GM18511 (cell line): ENCODE data around the gene SLC7A4.
"Not testable (repeated sequence)": the region's sequence is repeated elsewhere in the genome, so short reads cannot be mapped to it uniquely, and the experiment has no call there.

Experiments
- ATAC-seq: cut with Tn5 transposase; IDR thresholded peaks from one replicate; pipeline ENCODE4 v1.9.1; 2021; ENCODE audit warnings: mild to moderate bottlenecking, moderate library complexity; ENCODE audit not compliant: unreplicated experiment

The SLC7A4 gene

DNA sequence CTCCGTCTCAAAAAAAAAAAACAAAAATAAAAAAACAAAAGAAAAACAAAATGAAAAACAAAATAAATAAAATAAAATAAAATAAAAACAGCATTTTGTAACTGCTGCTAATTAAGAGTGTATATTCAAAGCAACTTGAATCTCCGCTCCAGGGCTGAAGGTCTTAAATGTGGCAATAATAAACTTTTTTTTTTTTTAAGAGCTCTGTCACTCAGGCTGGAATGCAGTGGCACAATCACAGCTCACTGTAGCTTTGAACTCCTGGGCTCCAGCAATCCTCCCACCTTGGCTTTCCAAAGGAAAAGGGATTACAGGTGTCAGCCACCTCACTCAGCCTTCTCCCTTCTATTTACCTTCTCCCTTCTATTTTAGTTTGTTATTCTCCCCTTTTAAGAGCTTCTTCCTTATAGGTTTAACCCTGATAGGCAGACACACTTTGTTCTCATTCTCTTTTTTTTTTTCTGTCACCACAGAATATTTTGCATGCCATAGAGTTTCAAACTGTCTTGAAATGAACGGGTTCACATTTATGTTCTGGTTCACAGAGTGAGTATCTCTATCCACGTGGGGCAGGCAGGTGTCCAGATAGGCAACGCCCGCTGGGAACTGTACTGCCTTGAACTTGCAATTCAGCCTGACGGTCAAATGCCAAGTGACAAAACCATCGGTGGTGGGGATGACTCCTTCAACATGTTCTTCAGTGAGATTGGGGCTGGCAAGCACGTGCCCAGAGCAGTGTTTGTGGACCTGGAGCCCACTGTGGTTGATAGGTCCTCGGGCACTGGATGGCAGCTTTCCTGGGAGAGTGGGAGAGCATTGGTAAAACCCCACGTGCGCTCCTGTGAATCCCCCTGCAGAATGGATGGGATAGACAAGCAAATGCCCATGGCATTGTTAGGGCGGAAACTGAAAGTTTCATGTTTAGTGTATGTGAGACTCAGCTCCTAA lies 32.8 kb upstream of the SLC7A4 start:
- no peak for ATAC-seq

DNA sequence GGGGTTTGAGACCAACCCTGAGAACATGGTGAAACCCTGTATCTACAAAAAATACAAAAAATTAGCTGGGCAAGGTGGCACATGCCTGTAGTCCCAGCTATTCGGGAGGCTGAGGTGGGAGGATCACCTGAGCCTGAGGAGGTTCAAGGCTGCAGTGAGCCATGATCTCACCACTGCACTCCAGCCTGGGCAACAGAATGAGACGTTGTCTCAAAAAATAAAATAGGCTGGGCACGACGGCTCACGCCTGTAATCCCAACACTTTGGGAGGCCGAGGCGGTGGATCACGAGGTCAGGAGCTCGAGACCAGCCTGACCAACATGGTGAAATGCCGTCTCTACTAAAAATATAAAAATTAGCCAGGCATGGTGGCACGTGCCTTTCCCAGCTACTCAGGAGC lies 32.1 kb upstream of the SLC7A4 start:
- ATAC-seq = not testable (repeated sequence)

DNA sequence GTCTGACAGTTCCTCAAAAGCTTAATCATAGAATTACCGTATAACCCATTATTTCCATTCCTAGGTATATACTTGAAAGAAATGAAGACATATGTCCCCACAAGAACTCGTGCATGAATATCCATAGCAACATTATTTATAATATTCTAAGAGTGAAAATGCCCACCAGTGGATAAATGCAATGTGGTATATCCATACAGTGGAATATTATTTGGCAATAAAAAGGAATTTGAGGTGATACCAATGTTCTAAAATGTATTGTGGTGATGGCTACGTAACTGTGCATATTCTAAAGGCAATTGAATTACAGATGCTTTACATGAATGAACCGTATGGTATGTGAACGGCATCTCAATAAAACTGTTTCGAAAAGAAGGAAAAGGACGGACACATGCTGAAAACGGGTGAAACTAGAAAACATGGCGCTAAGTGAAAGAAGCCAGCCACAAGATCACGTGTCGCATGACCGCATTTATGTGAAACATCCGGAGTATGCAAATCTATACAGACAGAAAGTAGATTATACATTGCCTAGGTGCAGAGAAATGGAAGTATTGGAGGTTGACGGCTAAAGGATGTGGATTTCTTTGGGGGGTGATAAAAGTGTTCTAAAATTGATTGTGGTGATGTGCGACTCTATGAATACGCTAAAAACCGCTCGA lies 29.4 kb upstream of the SLC7A4 start:
- not testable (repeated sequence) for ATAC-seq

DNA sequence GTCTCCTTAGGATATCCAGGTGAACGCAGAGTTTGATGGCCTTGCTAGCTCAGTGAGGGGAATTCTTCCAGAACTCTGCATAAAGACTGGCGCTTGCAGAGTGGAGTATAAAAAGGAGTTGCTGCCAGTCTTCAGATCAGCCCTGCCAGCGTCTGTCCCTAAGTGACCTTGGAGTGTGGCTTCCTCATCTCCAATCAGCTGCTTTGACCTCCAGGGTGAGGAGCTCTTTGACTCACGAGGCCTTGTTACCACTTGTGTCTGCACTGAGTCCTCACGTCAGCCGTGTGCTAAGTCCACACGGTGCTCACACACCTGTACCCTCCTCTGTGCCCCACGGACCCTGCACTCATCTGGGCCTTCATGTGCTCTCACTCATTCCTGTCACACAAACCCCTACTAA lies 28.0 kb upstream of the SLC7A4 start:
- ATAC-seq = not testable (repeated sequence)

DNA sequence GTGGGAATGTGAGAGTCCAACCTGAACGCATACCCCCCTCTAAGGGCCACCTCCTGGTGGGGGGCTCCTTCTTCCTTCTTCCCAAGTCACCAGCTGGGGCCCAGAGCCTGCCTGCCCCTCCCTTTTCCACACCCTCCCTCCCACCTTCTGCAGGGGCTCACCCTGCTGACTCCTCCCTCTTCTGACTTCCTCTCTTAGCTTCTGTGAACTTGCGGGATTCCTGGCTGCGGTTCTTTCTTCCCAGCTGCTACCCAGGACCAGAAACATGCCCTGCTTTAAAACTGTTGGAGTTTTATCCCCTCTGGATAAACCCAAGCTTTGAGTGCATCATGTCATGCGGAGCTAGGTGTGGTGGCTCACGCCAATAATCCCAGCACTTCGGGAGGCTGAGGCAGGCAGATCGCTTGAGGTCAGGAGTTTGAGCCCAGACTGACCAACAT lies 23.5 kb upstream of the SLC7A4 start:
- ATAC-seq = no peak

DNA sequence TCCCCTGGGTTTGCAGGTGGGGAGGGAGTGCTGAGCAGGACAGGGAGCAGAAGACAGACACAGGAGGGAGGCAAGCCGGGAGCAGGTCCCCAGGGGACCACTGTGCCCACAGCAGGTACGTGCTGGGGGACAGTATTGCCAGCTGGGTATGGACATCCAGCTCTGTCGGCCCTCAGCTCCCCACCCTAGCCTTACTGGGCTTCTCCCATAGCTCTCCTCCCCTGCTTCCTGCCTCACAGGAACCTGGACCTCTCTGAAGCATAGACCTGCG lies 23.1 kb upstream of the SLC7A4 start:
- no peak for ATAC-seq

DNA sequence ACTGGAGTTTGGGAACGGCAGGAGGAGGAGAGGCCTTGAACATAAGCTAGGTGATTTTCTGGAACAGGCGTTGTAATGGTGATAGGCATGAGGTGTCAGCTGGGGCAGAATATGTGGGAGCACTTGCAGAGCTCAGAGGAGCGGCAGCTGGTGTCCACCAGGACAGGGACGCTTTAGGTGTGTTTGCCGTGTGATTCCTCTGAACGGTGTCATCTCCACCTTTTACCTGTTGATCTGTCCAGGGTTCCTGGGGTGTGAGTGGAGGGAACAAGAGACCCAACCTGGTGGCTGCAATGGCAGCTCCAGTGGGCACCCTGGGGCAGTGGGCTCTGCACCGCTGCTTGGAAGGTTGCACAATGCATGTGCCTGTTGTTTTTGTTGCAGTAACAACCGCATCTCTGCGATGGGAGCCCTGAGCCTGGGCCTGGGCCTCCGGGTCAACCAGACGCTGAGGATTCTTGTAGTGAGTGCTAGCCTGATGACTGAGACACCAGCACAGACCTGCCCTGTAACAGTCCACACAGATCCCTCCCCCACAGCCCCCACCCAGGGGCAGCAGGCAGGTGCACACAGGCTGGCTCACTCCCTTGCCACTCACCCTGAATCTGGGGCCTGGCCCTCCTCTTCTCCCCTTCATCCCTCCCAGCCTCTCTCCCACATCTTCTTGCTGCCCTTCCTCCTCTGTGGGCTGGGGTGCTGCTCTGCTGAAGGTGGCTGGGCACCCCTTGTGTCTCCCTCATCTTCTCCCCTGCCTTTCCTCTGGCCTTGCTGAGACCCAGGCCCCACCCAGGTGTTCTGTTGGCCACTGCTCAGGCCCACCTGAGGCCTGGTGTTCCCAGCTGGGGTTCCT lies 22.6 kb upstream of the SLC7A4 start:
- ATAC-seq = no peak

DNA sequence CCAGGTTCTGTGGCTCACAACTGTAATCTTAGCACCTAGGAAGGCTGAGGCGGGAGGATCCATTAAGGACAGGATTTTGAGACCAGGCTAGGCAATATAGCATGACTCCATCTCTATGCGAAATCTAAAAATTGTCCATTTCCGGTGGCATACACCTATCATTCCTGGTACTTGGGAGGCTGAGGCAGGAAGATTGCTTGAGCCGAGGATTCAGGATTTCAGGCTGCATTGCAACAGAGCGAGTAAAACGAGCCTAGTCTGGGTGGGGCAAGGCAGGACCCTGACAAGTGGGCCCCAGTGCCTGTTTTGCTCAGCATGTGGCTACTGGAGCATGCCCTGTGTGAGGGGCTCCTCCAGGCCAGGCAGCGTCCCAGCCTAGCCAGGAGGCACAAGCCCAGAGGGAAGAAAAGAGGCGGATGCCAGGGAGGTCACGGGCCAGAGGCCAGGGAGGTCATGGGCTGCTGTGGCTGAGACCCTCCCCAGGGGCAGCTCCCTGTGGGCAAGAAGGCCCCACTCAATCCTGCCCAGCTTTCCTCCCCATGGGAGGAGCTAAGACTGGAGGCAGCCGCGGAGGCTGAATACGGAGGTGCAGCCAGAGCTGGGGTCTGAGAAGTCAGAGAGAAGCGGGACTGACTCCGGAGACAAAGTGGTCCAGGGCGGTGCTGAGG lies 21.8 kb upstream of the SLC7A4 start:
- ATAC-seq = no peak

DNA sequence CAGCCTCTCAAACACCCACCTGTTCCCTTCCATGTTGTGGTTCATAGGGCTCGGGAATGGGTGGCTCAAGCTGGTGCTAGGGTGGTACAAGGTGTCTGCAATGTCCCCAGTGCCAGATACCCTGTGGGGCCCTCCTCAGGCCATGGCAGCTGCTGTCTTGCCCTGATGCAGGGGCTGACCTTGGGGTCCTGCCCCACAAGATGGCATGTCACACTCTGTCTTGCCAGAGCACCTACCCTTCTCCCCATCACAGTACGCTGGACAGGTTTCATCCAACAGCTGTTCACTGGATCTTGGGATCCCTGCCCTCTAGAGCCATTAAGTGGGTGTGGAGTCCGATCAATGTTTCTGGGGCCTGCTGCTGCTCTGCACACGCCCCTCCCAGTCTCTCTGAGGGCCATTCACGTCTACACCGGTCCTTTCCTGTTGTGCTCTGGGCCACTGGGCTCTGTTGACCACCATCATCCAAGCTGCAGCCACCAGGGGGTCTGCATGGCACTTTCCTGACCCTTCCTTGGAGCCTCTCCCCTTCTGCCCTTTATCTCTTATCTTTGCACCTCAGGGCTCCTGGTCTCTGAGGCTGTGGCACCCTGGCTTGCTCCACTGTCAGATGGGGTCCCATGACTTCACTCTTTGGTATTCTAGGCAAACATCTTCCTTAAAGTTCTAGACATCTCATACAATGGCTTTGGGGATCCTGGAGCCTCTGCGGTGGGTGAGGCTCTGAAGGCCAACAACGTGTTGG lies 20.5 kb upstream of the SLC7A4 start:
- no peak for ATAC-seq

DNA sequence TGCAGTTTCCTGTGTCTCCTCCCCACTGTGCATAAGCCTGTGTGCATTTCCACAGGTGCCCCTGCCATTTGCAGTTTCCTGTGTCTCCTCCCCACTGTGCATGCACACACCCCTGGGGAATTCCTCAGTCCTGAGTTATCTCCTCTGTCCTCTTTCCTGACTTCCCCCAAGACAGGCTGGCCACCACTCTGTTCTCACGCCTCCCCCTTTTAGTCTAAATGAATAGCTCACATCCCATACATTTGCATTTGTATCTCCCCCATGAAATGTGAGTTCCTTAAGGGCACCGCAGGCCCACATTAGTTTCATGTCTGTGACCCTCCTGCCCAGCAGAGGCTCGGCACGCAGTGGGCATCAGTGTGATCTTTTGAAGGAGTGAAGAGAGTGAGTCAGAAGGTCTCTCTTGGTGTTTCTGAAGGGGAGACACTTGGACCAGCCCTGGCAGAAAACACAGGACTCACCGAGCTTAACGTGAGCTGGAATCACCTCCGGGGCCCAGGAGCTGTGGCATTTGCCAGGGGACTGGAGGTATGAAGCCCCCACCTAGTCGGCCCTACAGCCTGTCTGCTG lies 19.6 kb upstream of the SLC7A4 start:
- ATAC-seq = no peak

DNA sequence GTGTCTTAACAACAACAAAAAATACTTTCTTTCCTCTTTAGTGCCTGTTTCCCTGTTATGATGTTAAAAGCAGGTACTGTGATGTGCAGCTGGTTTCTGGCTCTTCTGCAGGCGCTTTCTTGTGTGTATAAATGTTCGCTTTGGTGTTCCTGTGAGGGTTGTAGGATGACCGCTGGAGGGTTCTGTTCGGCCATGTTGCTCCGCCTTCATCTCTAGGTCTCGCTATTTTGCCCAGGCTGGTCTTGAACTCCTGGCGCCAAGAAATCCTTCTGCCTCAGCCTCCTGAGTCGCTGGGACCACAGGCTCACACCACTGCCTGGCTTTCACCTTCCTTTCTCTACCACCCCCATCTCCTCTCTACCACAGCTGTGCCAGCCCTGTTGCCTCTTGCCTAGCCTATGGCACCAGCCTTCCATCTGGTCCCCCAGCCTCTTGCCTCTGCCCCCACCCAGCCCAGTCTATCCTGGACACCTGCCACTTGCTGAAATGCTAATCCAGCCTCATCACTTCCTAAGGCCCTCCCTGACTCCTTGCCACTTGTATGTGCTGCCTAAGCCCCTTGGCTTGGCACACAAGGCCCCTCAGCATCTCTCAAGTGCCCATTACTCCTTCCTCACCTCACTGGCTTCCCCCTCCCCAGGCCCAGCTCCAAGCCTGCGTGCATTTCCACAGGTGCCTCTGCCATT lies 18.9 kb upstream of the SLC7A4 start:
- ATAC-seq = no peak

DNA sequence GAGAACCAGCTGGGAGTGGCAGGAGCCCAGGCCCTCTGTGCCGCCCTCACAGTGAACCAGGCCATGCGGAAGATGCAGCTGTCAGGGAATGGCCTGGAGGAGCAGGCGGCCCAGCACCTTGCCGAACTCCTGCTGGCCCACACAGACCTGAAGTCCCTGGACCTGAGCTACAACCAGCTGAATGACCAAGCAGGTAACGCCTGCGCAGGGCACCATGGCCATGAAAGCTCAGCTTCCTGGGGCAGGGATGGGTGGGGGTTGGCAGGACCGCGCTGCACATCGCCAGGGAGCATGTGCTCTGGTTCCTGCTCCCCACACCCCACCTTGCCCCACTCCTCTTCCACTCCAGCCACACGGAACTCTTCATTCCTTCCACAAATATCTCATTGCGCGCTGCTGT lies 16.6 kb upstream of the SLC7A4 start:
- not testable (repeated sequence) for ATAC-seq

DNA sequence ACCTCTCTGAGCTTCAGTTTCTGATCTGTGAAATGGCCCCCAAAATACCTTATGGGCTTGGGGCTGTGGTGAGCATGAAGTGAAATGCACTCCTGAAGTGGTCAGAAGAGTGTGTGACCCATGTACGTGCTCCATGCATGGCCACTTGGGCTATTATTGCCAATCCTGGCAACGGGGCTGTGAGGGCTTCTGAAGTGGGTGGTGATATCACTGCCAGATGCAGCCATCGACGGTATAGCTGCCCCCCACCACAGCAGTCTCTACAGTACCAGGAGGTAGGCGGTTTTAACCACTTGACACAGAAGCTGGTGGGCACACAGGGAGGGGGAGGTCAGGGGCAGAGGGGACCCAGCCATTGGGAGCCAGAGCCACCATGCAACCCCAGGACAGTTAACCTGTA lies 16.1 kb upstream of the SLC7A4 start:
- not testable (repeated sequence) for ATAC-seq

DNA sequence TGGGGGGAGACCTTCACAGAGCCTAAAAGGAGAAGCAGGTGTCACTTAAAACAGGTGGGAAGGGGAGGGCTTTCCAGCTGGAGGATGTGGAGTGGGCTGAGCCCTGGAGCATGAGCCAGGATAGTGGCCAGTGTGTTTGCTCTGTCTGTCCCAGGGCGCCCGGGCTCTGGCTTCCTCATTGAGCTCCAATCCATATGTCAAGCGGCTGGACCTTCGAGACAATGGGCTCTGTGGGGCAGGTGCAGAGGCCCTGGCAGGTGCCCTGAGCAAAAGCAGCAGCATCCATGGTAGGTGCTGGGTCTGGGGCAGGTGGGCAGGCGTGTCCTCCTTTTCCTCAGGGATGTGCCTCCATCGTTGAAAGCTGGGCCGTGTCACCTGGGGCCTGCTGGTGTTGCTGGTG lies 15.4 kb upstream of the SLC7A4 start:
- no peak for ATAC-seq

DNA sequence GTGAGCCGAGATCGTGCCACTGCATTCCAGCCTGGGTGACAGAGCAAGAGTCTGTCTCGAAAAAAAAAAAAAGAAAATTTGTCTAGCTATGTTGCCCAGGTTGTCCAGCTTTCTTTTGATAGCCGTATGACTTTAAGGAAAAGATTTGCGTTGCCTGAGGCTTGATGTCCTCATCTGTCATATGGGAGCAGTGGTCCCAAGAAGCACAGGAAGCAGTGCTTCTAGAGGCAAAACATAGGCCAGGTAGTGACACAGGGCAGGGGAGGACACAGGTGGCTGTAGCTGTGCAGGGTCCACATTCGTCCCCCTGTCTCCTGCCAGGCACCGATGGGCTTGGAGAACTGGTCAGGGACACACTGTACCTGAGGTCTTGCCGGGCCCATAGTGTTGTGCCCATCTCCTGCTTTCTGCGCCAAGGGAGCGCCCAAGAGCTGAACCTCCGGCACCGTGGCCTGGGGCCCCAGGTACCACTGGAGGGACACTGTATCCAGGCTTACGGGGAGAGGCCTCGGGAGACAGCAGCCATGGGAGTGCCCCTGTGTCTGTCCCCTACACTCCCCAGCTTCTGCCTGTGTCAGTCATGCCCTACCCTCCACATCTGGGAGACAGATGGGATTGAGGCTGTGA lies 14.8 kb upstream of the SLC7A4 start:
- ATAC-seq = no peak

DNA sequence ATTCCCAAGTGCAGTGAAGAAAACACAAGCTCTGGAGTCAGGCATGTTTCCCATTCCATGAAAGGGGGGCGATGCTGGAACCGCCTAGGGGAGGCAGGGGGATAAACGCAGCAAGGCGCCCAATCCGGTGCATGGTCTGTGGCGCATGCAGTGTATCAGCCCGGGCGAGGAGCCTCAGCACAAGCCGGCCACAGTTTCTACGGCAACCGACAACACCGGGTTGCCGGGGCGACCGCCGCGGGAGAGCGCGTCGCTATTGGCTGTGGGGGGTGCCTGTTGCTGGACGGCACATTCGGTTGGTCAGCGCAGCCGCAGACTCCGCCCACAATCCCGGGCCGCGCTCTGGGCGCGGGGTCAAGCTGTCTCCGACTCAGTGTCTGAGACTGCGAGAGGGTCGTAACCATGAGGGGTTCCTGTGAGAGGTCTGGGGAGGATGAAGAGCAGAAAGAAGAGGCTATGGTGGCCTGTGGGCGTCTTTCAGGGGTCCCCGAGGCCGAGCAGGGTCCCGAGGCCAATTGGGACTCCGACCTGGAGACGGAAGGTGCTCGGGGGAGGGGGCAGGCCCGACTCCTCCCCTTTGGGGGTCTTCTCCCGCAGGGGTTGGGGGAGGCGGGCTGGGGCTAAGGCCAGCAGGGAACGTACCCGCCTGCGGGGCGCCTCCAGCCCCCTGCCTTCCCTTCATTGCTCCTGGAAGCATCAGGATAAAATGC lies 13.4 kb upstream of the SLC7A4 start, which contains the start of gene LRRC74B:
Gene LRRC74B, plus strand, starts transcription at position 362 of the 710 bp plus-strand sequence. Its CDS starts 41 bp downstream, at position 403.
- peak; percentile 84 for ATAC-seq

DNA sequence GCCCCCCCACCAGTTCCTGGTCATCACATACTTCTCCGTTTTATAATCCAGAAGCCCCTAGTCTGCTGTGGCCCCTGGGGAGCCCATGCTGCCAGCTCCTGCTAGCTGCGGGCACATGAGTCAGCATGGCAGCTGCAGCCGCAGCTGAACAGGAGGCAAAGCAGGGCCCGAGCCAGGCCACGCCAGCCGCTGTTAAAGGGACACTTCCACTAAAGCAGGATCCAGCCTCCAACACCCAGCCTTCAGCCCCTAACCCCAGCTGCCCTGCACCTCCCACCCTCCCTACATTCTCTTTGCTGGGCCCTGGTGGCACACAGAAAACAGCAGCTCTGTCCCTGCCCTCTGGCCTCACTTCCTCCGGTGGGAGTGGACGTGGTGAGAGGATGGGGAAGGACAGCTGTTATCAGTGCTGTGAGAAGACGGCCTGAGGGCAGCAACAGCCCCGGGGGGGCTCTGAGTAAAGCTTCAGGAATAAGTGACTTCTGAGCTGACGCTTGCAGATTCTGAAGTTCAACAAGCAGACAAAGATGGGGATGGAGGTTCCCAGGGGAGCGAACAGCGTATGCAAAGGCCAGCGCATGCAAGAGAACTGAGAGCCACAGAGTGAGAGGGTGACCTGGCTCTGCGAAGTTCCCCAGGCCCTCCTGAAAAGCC lies 12.7 kb upstream of the SLC7A4 start:
- ATAC-seq = no peak
